Thymus (tissue), 11 donors: Measurements from ENCODE around the gene SNX2. TPM values are rescaled to one million over a fixed set of nuclear protein-coding genes. Genes with fewer than 3 reads are reported as not detected.

Experiments
- DNase-seq, 9 donors: peaks; one replicate each; pipeline ENCODE4 v3.0.0-alpha.2; 2013; ENCODE audit warnings: low spot score in 9 of 9, low read depth in 6 of 9, missing footprints in 1 of 9
- H3K27ac ChIP-seq, 2 donors: one replicate each; pipeline ENCODE4 v1.5.1; 2013; ENCODE audit warnings: control low read depth in 1 of 2, low read depth in 1 of 2, low read length in 1 of 2, mild to moderate bottlenecking in 1 of 2, moderate library complexity in 1 of 2
- H3K27me3 ChIP-seq, 2 donors: one replicate each; pipeline ENCODE4 v1.5.1; 2013; ENCODE audit warnings: low read length in 1 of 2; ENCODE audit not compliant: control insufficient read depth in 2 of 2, insufficient read depth in 1 of 2
- H3K36me3 ChIP-seq, 2 donors: one replicate each; pipeline ENCODE4 v1.5.1; 2013; ENCODE audit warnings: low read length in 1 of 2, mild to moderate bottlenecking in 1 of 2, moderate library complexity in 1 of 2; ENCODE audit not compliant: control insufficient read depth in 2 of 2, insufficient read depth in 2 of 2
- H3K4me1 ChIP-seq, 2 donors: one replicate each; pipeline ENCODE4 v1.5.1; 2013; ENCODE audit warnings: low read length in 2 of 2; ENCODE audit not compliant: control insufficient read depth in 2 of 2, insufficient read depth in 2 of 2
- H3K4me3 ChIP-seq, 2 donors: one replicate each; pipeline ENCODE4 v1.5.1; 2013; ENCODE audit warnings: low read length in 2 of 2, control low read depth in 1 of 2, mild to moderate bottlenecking in 1 of 2
- H3K9me3 ChIP-seq, 2 donors: one replicate each; pipeline ENCODE4 v1.5.1; 2013; ENCODE audit warnings: low read length in 1 of 2, mild to moderate bottlenecking in 1 of 2; ENCODE audit not compliant: control insufficient read depth in 2 of 2, insufficient read depth in 1 of 2
- WGBS: extraction: QIAGEN DNeasy Blood & Tissue Kit; methylation state at CpG from one replicate; pipeline ENCODE4 v1.1.7; 2013; 5-methylcytosine and 5-hydroxymethylcytosine counted together
- polyA plus RNA-seq: library from polyadenylated mRNA; stranded (reverse); fragments of 200-250 nt; gene quantifications from one replicate; pipeline ENCODE4 v1.2.3, GENCODE V29; 2013
- total RNA-seq: library from RNA; stranded (reverse); fragments of 120-200 nt; gene quantifications from one replicate; pipeline ENCODE4 v1.2.4, GENCODE V29; 2013
- donor health status: healthy.

SNX2 gene
- total and polyA plus RNA-seq, 2 donors: 47.1 to 50.2 TPM

GRCh38 chr5:122863240-122863639, 88.4 kb downstream of the SNX2 start:
- no peak for DNase-seq
- 77% methylated on average over 2 of the region's 2 CpGs for WGBS
- no peak overlapping the region for H3K27ac ChIP-seq
- no peaks in the 10 kb centered on the region for H3K36me3 ChIP-seq
- H3K4me1 ChIP-seq: no peaks in the 10 kb centered on the region
- no peaks in the 10 kb centered on the region for H3K9me3 ChIP-seq
- no peaks in the 10 kb centered on the region for H3K27me3 ChIP-seq
- H3K4me3 ChIP-seq: no peak overlapping the region

DNA sequence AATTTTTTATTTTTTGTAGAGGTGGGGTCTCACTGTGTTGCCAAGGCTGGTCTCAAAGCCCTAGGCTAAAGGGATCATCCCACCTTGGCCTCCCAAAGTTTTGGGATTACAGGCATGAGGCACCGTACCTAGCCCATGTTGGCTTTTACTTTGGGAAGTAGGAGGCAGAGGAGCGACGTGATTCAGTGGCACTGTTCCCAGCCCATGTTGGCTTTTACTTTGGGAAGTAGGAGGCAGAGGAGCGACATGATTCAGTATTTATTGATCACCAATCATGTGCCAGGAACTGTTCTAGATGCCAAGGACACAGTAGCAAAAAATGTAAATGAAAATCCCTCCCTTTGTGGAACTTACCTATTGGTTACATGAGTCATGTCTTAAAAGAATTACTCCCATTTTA, 88.8 kb downstream of the SNX2 start:
- H3K4me1 ChIP-seq: no peaks in the 10 kb centered on the region
- H3K9me3 ChIP-seq: no peaks in the 10 kb centered on the region
- 97% methylated on average over 4 of the region's 4 CpGs for WGBS
- H3K36me3 ChIP-seq: no peaks in the 10 kb centered on the region
- DNase-seq: no peak
- no peak overlapping the region for H3K27ac ChIP-seq
- H3K4me3 ChIP-seq: no peak overlapping the region
- no peaks in the 10 kb centered on the region for H3K27me3 ChIP-seq

DNA sequence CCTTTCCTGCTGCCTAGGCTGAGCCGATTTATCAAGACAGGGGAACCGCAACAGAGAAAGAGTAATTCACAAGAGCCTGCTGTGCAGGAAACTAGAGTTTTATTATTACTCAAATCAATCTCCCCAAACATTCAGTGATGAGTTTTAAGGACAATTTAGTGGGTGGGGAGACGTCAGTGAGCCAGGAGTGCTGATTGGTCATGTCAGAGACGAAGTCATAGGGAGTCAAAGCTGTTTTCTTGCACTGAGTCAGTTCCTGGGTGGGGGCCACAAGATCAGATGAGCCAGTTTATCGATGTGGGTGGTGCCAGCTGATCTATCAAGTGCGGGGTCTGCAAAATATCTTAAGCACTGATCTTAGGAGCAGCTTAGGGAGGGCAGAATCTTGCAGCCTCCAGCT, 89.5 kb downstream of the SNX2 start:
- H3K27me3 ChIP-seq: no peaks in the 10 kb centered on the region
- no peaks in the 10 kb centered on the region for H3K9me3 ChIP-seq
- no peaks in the 10 kb centered on the region for H3K4me1 ChIP-seq
- no peak overlapping the region for H3K27ac ChIP-seq
- H3K4me3 ChIP-seq: no peak overlapping the region
- H3K36me3 ChIP-seq: no peaks in the 10 kb centered on the region
- no peak for DNase-seq
- 92% methylated on average over 6 of the region's 6 CpGs for WGBS

- H3K4me1 ChIP-seq: no peaks in the 10 kb centered on the region
- H3K36me3 ChIP-seq: no peaks in the 10 kb centered on the region
- H3K4me3 ChIP-seq: no peak overlapping the region
- H3K27me3 ChIP-seq: no peaks in the 10 kb centered on the region
- no peaks in the 10 kb centered on the region for H3K9me3 ChIP-seq
- 97% methylated on average over 1 of the region's 1 CpG for WGBS
- DNase-seq: no peak
- no peak overlapping the region for H3K27ac ChIP-seq
Measured at GRCh38 chr5:122864842-122865241, 90.0 kb downstream of the SNX2 start.

GRCh38 chr5:122870219-122870856, 95.5 kb downstream of the SNX2 start:
- Histone ChIP-seq H3K27me3 (no peaks in the 10 kb centered on the region), H3K9me3 (no peaks in the 10 kb centered on the region), H3K36me3 (no peaks in the 10 kb centered on the region), H3K4me3 (no peak overlapping the region), H3K27ac (no peak overlapping the region), H3K4me1 (no peaks in the 10 kb centered on the region)
- DNase-seq: no peak
- 97% methylated on average over 7 of the region's 7 CpGs for WGBS

DNA sequence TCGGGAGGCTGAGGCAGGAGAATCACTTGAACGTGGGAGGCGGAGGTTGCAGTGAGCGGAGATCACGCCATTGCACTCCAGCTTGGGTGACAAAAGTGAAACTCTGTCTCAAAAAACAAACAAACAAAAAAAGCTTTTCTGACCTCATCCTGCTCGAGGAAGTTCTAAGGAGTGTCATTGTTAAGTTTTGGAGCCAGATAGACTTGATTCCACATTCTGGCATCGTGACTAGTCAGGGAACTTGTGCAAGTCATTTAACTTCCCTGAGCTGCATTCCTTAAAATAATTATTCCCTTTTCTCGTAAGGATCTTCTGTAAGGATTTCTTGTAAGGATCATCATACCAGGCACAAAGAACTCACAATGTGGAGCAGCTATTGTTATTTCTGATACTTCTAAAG, 96.8 kb downstream of the SNX2 start:
- no peak for DNase-seq
- no peaks in the 10 kb centered on the region for H3K27me3 ChIP-seq
- H3K36me3 ChIP-seq: no peaks in the 10 kb centered on the region
- no peak overlapping the region for H3K4me3 ChIP-seq
- 97% methylated on average over 8 of the region's 8 CpGs for WGBS
- H3K9me3 ChIP-seq: no peaks in the 10 kb centered on the region
- no peak overlapping the region for H3K27ac ChIP-seq
- no peaks in the 10 kb centered on the region for H3K4me1 ChIP-seq

GRCh38 chr5:122874179-122874875, 99.4 kb downstream of the SNX2 start:
- WGBS: 91% methylated on average over 4 of the region's 4 CpGs
- H3K9me3 ChIP-seq: no peaks in the 10 kb centered on the region
- DNase-seq: no peak
- no peak overlapping the region for H3K27ac ChIP-seq
- H3K4me1 ChIP-seq: no peaks in the 10 kb centered on the region
- no peaks in the 10 kb centered on the region for H3K27me3 ChIP-seq
- H3K4me3 ChIP-seq: no peak overlapping the region
- H3K36me3 ChIP-seq: no peaks in the 10 kb centered on the region

- Histone ChIP-seq H3K9me3 (no peaks in the 10 kb centered on the region), H3K27ac (no peak overlapping the region), H3K4me1 (no peaks in the 10 kb centered on the region), H3K4me3 (no peak overlapping the region), H3K27me3 (no peaks in the 10 kb centered on the region), H3K36me3 (no peaks in the 10 kb centered on the region)
- 31% methylated on average over 2 of the region's 2 CpGs for WGBS
- DNase-seq: no peak
Measured at GRCh38 chr5:122877518-122877917, 102.6 kb downstream of the SNX2 start.

- H3K9me3 ChIP-seq: no peaks in the 10 kb centered on the region
- H3K4me1 ChIP-seq: no peaks in the 10 kb centered on the region
- no peak for DNase-seq
- H3K4me3 ChIP-seq: no peak overlapping the region
- H3K27ac ChIP-seq: no peak overlapping the region
- H3K36me3 ChIP-seq: no peaks in the 10 kb centered on the region
- no peaks in the 10 kb centered on the region for H3K27me3 ChIP-seq
- 94% methylated on average over 3 of the region's 3 CpGs for WGBS
Measured at GRCh38 chr5:122879076-122879475, 104.2 kb downstream of the SNX2 start.
